Omental fat pad (tissue), 4 donors: ENCODE data around the gene FAM234A. TPM values are rescaled to one million over a fixed set of nuclear protein-coding genes. Genes with fewer than 3 reads are reported as not detected.

ENCODE experiments used
- ATAC-seq: fragments of 150-250 bp; one replicate; pipeline ENCODE4 v1.9.1; 2016; ENCODE audit warnings: mild to moderate bottlenecking, moderate library complexity; ENCODE audit not compliant: low FRiP score
- DNase-seq: peaks from one replicate; pipeline ENCODE4 v3.0.0-alpha.2; 2019; ENCODE audit warnings: low spot score
- total RNA-seq, 4 donors: library from RNA; depleted of rRNA; stranded (reverse); fragments of >200 nt; gene quantifications; one replicate each; pipeline ENCODE4 v1.1.0, GENCODE V29; 2016
- TF ChIP-seq, protein P1 (sequence below), 3 donors: fragments of 450-650 bp; IDR thresholded peaks; one replicate each; pipeline ENCODE4 v1.5.1; 2016 to 2017; ENCODE audit warnings: antibody characterized with exemption in 3 of 3, mild to moderate bottlenecking in 3 of 3, moderate library complexity in 2 of 3

FAM234A gene
- total RNA-seq, 4 donors from 2014 or later = 48.5 to 119 (median 69.3) TPM

GRCh38 chr16:260326-260725, 25.7 kb downstream of the FAM234A start:
- DNase-seq = no peak
- TF ChIP-seq, protein P1, sequence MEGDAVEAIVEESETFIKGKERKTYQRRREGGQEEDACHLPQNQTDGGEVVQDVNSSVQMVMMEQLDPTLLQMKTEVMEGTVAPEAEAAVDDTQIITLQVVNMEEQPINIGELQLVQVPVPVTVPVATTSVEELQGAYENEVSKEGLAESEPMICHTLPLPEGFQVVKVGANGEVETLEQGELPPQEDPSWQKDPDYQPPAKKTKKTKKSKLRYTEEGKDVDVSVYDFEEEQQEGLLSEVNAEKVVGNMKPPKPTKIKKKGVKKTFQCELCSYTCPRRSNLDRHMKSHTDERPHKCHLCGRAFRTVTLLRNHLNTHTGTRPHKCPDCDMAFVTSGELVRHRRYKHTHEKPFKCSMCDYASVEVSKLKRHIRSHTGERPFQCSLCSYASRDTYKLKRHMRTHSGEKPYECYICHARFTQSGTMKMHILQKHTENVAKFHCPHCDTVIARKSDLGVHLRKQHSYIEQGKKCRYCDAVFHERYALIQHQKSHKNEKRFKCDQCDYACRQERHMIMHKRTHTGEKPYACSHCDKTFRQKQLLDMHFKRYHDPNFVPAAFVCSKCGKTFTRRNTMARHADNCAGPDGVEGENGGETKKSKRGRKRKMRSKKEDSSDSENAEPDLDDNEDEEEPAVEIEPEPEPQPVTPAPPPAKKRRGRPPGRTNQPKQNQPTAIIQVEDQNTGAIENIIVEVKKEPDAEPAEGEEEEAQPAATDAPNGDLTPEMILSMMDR (IDR thresholded peaks at IDR 0.05) = no peak
- no peak for ATAC-seq

DNA sequence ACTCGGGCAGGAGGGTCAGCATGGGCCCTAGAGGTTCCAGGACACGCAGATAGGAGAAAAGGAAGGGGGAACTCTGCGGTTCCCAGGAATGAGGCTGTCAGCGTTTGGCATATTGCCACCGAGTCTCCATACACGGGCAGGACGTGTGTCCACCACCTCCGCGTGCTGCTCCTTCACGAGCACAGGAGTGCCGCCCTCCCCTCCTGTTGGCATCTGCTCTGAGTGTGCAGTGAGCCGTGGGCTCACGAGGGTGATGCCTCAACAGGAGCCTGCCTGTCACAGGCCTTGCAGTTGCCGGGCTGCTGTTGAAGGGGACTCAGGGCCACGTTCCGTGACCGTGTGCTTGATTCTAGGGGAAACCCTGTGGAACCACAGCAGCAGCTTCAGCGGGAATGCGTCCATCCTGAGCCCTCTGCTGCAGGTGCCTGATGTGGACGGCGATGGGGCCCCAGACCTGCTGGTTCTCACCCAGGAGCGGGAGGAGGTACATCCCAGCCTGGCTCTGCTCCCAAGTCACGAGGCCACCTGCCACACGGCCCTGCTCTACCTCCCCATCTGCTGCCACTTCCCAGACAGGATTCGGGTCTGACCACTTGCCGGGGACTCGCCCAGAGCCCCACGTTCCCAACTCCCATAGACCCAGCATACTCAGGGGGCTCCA, 26.5 kb downstream of the FAM234A start:
- DNase-seq = no peak
- ATAC-seq = no peak
- TF ChIP-seq, protein P1 (IDR thresholded peaks at IDR 0.05) = no peak

DNA sequence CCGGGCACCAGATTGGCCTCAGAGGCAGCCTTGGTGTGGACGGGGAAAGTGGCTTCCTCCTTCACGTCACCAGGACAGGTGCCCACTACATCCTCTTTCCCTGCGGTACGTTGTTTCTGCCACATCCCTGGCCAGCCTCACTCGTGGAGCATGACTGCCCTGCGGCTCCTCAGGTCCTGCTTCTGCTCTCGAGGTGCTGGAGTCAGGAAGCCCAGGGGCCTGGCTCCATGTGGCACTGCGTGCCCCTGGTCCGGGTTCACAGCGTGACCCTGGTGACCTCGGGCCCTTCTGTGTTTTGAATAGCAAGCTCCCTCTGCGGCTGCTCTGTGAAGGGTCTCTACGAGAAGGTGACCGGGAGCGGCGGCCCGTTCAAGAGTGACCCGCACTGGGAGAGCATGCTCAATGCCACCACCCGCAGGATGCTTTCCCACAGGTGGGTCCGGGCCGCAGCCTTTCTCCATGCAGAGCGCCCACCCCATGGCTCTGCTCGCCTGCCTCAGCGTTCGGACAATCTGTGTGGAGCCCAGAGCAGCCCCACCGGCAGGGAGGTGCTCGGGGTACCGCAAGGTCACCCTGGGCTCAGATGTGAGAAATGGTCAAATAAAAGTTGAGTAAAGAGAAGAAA, 27.6 kb downstream of the FAM234A start:
- TF ChIP-seq, protein P1 (IDR thresholded peaks at IDR 0.05) = no peak
- ATAC-seq (no peak), DNase-seq (no peak)

GRCh38 chr16:263182-263774, 28.7 kb downstream of the FAM234A start:
- DNase-seq = no peak
- no peak for ATAC-seq
- TF ChIP-seq, protein P1 (IDR thresholded peaks at IDR 0.05) = no peak

DNA sequence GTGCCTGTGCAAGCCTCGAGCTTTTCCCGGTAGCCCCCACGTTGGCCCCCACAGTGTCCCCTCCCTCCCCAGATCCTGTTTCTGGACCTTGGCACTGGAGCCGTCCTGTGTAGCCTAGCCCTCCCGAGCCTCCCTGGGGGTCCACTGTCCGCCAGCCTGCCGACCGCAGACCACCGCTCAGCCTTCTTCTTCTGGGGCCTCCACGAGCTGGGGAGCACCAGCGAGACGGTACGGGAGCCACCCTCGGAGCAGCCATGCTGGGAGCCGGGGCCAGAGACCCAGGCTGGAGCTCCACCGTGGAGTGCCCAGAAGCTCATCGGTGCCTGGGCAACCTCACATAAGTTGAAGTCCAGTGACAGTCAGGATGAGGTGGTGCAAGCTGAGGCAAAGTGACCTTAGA, 29.3 kb downstream of the FAM234A start:
- TF ChIP-seq, protein P1 (IDR thresholded peaks at IDR 0.05) = no peak
- DNase-seq (no peak), ATAC-seq (no peak)

GRCh38 chr16:264440-264951, 29.9 kb downstream of the FAM234A start:
- DNase-seq (no peak), ATAC-seq (no peak)
- TF ChIP-seq, protein P1 (IDR thresholded peaks at IDR 0.05) = no peak
